ENCODE data around the gene PRPH. TPM values are rescaled to one million over a fixed set of nuclear protein-coding genes. Genes with fewer than 3 reads are reported as not detected.
"Not testable (repeated sequence)": the region's sequence is repeated elsewhere in the genome, so short reads cannot be mapped to it uniquely, and the experiment has no call there.

Gene PRPH
- total RNA-seq, result not detected

DNA sequence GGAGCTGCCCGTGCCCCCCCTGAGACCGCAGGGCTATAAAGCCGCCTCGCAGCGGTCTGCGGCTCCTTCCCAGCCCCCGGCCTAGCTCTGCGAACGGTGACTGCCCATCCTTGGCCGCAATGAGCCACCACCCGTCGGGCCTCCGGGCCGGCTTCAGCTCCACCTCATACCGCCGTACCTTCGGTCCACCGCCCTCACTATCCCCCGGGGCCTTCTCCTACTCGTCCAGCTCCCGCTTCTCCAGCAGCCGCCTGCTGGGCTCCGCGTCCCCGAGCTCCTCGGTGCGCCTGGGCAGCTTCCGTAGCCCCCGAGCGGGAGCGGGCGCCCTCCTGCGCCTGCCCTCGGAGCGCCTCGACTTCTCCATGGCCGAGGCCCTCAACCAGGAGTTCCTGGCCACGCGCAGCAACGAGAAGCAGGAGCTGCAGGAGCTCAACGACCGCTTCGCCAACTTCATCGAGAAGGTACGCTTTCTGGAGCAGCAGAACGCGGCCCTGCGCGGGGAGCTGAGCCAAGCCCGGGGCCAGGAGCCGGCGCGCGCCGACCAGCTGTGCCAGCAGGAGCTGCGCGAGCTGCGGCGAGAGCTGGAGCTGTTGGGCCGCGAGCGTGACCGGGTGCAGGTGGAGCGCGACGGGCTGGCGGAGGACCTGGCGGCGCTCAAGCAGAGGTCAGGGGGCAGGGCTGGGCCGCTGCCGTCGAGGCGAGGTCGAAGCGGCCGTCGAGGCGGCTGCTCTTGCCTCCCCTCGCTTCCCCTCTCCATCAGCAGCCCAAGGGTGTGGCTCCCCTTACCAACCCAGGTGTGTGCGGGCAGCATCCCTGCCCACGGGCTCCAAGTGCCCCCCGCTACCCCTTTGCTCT lies at the start of gene PRPH:
TSS of gene PRPH (plus strand) at position 66 of the 855 bp plus-strand sequence. CDS start at position 120, 54 bp downstream.
- DNase-seq (ENCODE audit: low spot score), result no peak
- peak; percentile 18 for ATAC-seq

DNA sequence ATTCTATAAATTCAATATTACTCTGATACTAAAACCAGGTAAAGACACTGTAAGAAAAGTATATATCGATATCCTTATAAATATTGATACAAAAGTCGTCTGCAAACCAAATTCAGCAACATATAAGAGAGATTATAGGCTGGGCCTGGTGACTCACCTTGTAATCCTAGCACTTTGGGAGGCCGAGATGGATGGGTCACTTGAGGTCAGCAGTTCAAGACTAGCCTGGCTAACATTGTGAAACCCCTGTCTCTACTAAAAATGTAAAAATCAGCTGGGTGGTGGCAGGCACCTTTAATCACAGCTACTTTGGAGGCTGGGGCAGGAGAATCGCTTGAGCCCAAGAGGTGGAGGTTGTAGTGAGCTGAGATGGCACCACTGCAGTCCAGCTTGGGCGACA lies 43.6 kb upstream of the PRPH start:
- DNase-seq (ENCODE audit: low spot score) (no peak), ATAC-seq (no peak)

DNA sequence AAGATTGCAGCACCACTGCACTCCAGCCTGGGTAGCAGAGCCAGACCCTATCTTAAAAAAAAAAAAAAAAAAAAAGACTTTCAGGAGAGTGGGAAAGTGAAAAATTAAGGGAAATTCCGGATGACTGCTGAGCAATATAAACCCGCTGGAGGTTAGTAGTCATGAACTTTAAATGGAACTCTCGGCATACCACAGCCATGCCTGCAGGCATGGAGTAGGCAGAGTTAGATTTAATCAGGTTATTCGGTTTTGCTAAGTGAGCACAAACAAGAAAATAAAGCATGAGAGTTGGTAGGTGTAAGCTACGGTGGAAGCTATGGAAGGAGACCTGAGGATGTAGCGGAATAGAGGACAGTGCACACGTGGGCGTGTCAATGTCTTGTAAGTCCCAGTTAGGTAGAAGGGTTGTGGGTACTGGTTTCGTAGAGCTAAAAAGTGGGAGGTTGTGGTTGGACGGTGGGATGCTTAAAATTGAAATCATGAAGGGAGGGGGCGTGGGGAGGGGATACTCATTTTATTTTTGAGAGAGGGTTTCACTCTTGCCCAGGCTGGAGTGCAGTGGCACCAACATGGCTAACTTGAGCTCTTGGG lies 41.8 kb upstream of the PRPH start:
- ATAC-seq (no peak), DNase-seq (ENCODE audit: low spot score) (no peak)

DNA sequence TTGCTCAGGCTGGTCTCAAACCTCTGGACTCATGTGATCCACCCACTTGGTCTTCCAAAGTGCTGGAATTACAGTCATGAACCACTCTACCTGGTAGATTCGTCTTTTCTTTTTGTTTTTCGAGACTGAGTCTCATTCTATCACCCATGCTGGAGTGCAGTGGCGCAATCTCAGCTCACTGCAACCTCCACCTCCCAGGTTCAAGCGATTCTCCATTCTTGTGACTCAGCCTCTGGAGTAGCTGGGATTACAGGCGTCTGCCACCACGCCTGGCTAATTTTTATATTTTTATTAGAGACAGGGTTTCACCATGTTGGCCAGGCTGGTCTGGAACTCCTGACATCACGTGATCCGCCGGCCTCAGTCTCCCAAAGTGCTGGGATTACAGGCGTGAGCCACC lies 39.5 kb upstream of the PRPH start:
- not testable (repeated sequence) for ATAC-seq; DNase-seq (ENCODE audit: low spot score)

DNA sequence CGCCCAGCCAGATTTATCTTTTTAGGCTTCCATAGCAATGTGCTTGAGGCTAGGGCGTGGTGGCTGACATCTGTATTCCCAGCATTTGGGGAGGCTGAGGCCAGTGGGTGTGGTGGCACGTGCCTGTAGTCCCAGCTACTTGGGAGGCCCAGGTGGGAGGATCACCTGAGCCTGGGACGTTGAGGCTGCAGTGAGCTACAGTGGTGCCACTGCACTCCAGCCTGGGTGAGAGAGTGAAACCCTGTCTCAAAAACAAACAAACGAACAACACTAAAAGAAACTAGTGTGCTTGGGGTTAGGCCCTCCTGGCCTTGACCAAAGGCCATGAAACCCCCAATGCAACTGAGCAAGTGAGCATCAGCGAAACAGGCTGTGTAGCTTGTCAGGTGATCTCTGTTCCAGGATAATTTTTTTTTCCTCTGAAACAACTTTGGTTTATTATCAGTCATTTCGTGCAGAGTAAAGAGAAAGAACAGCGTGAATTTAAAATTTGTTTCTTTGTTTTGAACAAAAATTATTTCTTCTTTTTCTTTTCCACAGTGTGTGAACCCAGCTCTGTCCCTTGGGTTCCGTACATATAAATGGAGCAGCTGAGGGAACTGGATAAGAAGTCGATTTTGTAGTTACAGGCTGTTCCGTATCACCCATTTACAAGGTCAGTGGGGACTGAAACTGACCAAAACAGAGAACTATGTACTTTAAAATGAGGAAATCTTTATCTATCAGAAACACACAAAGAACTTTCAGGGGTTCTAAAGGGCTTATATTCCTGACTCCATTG lies 38.9 kb upstream of the PRPH start:
- ATAC-seq, result peak; percentile 19

DNA sequence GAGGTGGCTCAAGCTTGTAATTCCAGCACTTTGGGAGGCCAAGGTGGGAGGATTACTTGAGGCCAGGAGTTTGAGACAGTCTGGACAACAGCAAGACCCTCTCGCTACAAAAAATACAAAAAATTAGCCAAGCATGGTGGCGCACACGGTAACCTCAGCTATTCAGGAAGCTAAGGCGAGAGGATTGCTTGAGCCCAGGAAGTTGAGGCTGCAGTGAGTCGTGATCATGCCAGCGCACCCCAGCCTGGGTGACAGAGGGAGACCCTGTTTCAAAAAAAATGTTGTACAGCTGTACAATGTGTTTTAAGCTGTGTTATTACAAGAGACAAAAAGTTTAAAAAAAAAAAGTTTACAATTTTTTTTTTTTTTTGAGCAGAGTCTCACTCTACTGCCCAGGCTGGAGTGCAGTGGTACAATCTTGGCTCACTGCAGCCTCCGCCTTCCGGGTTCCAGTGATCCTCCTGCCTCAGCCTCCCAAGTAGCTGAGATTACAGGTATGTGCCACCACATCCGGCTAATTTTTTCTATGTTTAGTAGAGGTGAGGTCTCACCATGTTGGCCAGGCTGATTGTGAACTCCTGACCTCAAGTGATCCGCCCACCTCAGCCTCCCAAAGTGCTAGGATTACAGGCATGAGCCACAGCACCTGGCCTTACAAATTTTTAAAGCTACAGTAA lies 37.3 kb upstream of the PRPH start:
- DNase-seq (ENCODE audit: low spot score); ATAC-seq: not testable (repeated sequence)

More for the DNA sequence above, 38.9 kb upstream of the PRPH start:
- DNase-seq (ENCODE audit: low spot score), result no peak

DNA sequence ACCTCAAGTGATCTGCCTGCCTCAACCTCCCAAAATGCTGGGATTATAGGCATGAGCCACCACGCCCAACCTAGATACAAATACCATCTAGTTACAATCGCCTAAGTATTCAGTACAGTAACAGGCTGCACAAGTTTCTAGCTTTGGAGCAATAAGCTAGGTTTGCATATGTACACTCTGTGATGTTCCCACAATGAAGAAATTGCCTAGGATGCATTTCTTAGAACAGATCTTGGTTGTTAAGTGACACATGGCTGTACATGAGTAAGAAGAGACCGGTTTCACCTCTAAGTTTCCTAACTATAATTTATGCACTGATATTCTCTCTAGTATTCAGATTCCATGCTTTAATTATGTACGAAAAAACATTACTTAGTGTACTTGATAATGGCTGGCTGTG lies 35.5 kb upstream of the PRPH start:
- DNase-seq (ENCODE audit: low spot score) (no peak), ATAC-seq (no peak)

DNA sequence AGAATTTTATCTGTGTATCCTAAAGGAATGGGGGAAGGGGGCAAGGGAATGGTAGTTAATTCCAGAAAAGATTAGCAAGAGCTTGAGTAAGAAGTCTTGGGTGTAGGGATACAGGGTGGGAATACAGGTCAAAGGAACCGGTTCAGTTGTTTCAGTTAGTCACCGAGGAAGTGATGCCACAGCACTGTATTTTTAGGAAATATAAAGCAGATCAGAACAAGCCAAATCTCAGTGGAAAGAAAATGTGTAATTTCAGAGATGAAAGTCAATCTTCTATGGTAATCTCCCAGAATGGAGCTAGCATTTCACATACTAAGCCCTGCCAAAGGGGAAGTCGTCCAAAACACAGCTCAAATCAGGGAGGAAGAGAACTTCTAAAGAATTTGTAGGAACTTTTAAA lies 34.8 kb upstream of the PRPH start:
- no peak for ATAC-seq
- no peak for DNase-seq (ENCODE audit: low spot score)

DNA sequence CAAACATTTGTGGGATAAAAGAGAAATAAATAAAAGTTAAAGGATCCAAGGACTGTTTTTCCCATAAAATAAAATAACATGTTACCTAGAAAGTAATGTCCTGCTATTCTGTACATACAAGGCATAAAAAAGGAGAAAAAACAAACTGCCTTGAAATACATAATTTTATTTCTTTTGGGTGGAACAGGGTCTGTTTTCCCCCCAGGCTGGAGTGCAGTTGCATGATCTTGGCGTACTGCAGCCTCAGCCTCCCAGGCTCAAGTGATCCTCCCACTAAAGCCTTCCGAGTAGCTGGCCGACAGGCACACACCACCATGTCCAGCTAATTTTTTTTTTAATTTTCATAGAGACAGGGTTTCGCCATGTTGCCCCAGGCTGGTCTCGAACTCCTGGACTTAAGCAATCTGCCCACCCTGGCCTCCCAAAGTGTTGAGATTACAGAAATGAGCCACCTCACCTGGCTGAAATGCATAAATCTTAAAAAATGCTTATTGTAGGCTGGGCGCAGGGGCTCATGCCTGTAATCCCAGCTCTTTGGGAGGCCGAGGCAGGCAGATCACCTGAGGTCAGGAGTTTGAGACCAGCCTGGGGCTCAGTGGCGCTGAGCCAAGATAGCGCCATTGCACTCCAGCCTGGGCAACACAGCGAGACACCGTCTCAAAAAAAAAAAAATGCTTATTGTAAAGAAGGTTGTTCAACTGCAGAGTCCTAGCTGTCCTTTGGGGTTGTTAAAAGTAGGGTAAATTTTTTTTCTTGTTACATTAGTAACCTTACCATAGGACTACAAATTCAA lies 34.2 kb upstream of the PRPH start:
- DNase-seq (ENCODE audit: low spot score) (no peak), ATAC-seq (no peak)

DNA sequence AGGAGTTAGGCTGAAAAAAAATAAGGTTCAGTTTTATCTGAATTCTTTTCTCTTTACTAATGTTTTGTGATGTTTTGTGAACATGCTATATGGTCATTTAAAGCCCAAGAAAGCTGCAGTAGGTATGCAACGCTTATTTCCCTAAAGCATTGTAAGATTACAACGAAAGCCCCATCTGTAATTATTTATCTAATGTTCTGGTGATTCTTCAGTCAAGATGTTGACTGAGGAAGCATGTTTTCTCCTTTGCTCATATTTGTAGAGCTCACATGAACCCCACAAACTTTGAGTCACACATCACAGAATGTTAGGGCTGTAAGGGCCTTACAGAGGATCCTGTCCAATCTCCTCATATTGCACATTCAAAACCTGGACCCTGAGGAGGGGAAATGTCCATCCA lies 33.2 kb upstream of the PRPH start:
- ATAC-seq, result no peak
- no peak for DNase-seq (ENCODE audit: low spot score)

DNA sequence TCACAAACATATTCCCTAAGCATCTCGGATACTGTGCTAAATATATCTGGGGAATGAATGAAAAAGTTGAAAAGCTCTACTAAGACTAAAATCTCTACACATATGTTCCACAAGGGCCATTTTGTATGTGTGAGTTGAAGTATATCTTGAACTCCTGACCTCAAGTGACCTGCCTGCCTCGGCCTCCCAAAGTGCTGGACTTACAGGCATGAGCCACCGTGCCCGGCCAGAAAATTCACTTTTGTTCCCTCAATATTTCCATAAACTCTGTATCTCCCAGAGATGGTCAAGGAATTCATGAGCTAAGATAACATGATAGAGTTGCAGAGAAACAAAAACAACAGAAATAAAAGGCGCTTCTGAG lies 31.6 kb upstream of the PRPH start:
- ATAC-seq (no peak), DNase-seq (ENCODE audit: low spot score) (no peak)

DNA sequence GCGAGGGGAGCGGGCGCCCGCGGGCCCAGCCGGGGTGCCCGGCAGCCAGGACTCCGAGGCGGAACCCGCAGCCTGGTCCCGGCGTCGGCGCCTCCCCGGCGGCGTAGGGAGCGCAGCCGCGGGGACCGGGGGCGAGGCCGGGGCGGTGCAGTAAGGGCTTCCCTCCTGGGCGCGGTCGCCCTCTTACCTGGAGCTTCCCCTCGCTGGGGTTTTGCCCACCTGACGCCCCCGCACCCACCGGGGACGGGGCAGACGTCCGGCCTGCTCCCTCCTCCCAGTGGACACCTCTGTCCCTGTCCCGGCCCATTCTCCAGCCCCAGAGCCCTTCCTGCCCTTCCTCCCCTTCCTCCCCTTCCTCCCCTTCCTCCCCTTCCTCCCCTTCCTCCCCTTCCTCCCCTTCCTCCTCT lies 30.5 kb upstream of the PRPH start:
- DNase-seq (ENCODE audit: low spot score) (no peak), ATAC-seq (peak; percentile 52)

DNA sequence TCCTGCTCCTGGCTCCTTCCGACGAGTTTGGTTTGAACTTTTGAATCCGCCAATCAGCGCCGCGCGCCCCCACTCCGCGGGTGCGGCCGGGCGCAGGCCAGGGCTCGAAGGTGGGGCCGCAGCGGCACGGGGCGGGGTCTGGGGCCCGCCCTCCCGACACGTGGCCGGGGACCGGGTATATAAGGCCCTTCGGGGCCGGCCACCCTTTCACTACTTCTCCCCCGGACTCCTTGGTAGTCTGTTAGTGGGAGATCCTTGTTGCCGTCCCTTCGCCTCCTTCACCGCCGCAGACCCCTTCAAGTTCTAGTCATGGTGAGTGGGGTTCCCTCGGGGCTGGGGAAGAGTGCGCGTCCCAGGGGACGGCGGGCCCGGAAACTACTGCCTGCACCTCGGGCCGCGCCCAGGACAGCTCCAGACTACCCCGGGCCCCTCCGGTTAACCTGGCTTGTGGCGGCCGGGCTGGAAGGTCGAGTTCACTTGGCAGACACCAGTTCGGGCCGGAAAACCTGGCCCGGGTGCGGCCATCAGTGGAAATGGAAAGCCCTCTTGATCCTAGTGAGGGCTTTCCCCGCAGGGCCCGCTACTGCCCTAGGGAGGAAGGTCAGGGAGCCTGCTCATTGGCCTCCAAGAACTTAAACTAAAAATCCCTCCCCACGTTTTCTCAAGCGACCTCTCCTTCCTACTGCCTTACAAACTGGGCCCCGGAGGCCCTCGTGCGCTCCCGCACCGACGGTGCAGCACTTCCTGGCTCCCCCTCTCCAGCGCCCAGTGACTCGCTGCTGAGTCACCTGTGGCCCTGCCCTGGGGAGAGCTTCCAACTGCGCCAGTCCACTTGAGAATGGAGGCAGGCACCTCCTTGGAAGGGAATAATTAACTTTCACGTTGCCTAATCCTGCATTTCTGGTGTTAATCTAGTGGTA lies 29.8 kb upstream of the PRPH start, which contains the start of gene TUBA1C:
TSS of gene TUBA1C (plus strand) at position 210 of the 920 bp plus-strand sequence. CDS start at position 310, 100 bp downstream.
- ATAC-seq, result peak; percentile 90
- DNase-seq (ENCODE audit: low spot score), result peak; percentile 97

DNA sequence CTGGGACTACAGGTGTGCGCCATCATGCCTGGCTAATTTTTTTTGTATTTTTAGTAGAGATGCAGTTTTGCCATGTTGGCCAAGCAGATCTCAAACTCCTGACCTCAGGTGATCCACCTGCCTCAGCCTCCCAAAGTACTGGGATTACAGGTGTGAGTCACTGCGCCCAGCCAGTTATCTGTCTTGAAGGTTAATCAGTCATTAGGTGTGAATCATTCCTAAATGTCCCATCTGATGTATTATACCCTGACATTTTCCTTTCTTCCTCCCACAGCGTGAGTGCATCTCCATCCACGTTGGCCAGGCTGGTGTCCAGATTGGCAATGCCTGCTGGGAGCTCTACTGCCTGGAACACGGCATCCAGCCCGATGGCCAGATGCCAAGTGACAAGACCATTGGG lies 25.8 kb upstream of the PRPH start:
- DNase-seq (ENCODE audit: low spot score); ATAC-seq: not testable (repeated sequence)

DNA sequence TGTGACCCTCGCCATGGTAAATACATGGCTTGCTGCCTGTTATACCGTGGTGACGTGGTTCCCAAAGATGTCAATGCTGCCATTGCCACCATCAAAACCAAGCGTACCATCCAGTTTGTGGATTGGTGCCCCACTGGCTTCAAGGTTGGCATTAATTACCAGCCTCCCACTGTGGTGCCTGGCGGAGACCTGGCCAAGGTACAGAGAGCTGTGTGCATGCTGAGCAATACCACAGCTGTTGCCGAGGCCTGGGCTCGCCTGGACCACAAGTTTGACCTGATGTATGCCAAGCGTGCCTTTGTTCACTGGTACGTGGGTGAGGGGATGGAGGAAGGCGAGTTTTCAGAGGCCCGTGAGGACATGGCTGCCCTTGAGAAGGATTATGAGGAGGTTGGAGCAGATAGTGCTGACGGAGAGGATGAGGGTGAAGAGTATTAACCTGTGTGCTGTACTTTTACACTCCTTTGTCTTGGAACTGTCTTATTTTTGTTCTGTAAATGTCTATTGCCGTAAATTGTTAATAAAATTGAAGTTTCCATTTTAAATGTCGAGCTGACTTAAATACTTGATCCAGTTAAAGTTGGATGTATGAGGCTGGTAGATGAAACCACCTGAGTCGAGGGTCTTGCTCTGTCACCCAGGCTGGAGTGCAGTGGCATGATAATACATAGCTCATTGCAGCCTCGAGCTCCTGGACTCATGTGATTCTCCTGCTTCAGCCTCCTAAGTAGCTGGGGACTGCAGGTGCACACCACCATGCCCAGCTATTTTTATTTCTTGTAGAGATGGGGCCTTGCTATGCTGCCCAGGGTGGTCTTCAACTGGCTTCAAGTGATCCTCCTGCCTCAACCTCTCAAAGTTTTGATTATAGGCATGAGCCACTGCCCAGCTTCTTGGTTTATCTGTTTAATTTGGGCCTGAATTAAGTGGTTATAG lies 21.9 kb upstream of the PRPH start:
- DNase-seq (ENCODE audit: low spot score) (no peak), ATAC-seq (no peak)

DNA sequence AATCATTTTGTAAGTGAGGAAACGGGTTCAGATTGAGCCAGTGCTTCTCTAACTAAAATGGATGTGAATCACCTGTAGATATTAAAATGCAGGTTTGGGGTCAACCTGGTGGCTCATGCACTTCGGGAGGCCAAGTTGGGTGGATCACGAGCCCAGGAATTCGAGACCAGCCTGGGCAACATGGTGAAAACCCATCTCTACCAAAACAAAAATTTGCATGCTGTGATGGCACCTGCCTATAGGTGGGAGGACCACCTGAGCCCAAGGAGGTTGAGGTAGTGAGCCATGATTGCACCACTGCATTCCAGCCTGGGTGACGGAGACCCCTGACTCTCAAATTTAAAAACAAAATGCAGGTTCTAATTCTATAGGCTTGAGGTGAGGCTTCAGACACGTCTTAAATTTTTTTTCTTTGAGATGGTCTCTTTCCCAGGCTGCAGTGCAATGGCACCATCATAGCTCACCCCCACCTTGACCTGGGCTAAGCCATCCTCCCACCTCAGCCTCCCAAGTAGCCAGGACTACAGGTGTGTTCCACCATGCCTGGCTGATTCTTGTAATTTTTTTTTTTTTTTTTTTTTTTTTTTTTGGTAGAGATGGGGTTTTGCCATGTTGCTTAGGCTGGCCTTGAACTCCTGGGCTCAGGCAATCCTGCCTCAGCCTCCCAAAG lies 21.1 kb upstream of the PRPH start:
- no peak for DNase-seq (ENCODE audit: low spot score)
- no peak for ATAC-seq

DNA sequence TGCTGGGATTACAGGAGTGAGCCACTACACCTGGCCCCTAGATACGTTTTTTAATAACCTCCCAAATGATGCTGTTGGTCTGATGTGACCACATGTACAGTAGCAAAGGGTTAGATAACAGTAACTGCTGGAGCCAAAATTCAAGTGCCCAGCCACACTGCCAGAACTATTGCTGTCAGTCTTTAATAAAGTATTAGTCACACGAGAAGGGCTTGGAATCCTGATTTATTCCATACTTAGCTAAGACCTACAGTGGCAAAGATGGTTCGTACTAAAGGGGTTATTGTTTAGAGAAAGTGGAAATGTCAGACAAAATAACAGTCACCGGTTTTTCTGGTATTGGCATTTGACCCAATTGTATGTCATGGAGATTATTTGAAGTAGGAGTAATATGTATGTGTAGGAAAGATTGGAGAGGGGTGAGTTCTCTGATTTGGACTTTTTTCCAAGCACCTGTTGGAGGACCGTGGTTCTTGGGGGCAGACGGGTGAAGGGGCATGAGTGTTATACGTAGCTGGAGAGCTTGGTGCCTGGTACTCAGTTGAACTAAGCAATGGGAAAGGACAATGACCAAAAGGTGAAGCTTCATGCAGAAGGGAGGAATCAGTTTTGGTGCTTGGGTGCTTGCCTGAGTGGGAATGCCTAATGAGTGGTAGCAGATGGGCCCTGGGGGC lies 20.4 kb upstream of the PRPH start:
- ATAC-seq (no peak), DNase-seq (ENCODE audit: low spot score) (no peak)

Measured in left lobe of liver (tissue), 2 donors.